H1 (cell line): ENCODE measurements around the gene RASL10A. TPM values are rescaled to one million over a fixed set of nuclear protein-coding genes. Genes with fewer than 3 reads are reported as not detected.

Experiments
- CTCF ChIA-PET: fragments of 300-600 bp; sonication (Branson Sonifier 250); formaldehyde crosslinking; loops from one replicate; lab custom pipeline; 2021; ENCODE audit not compliant: partially characterized antibody; lab: Charles Lee
- POLR2A ChIA-PET: fragments of 300-600 bp; sonication (Branson Sonifier 250); formaldehyde crosslinking; loops from one replicate; lab custom pipeline; 2021; ENCODE audit warnings: inconsistent platforms; ENCODE audit not compliant: partially characterized antibody; lab: Charles Lee
- DNase-seq, 2 experiments: peaks; one replicate each; pipeline versions ENCODE4 v3.0.0 to v3.0.0-alpha.2; 2010 to 2022; ENCODE audit warnings: low spot score in 2 of 2, low read depth in 1 of 2, mixed read lengths in 1 of 2
- FAIRE-seq: peaks from 2 replicates; lab custom pipeline; 2011; peaks lifted over from hg19 to GRCh38; lab: Jason Lieb, UNC
- H2AFZ ChIP-seq: 2 replicates; pipeline ENCODE4 v1.8.1; 2012; ENCODE audit warnings: low read length, inconsistent platforms
- H2AK5ac ChIP-seq: 2 replicates; pipeline ENCODE4 v1.6.1; 2013; ENCODE audit warnings: low read depth, low read length
- H2BK120ac ChIP-seq: replicated peaks from 2 replicates; pipeline ENCODE3; 2013; ENCODE audit warnings: low read depth, low read length, inconsistent platforms
- H2BK12ac ChIP-seq: 2 replicates; pipeline ENCODE4 v1.6.1; 2013; ENCODE audit warnings: low read depth, low read length
- H2BK15ac ChIP-seq: 2 replicates; pipeline ENCODE4 v1.6.1; 2013; ENCODE audit warnings: low read length
- H2BK20ac ChIP-seq: 2 replicates; pipeline ENCODE4 v1.6.1; 2013; ENCODE audit warnings: low read length
- H2BK5ac ChIP-seq: 2 replicates; pipeline ENCODE4 v1.6.1; 2013; ENCODE audit warnings: low read depth, low read length
- H3K14ac ChIP-seq: 2 replicates; pipeline ENCODE4 v1.6.1; 2013; ENCODE audit warnings: inconsistent platforms; ENCODE audit not compliant: insufficient read length
- H3K18ac ChIP-seq: 2 replicates; pipeline ENCODE4 v1.6.1; 2013; ENCODE audit warnings: low read length; ENCODE audit errors: extremely low read depth
- H3K23ac ChIP-seq: 2 replicates; pipeline ENCODE4 v1.6.1; 2013; ENCODE audit warnings: inconsistent platforms; ENCODE audit not compliant: insufficient read length
- H3K23me2 ChIP-seq: 2 replicates; pipeline ENCODE4 v1.6.1; 2013; ENCODE audit warnings: low read depth, low read length
- H3K27ac ChIP-seq: 2 replicates; pipeline ENCODE4 v1.6.1; 2011; ENCODE audit warnings: low read depth, low read length, inconsistent platforms
- H3K27me3 ChIP-seq, 4 experiments: replicated peaks in 1 of 4; 1 replicate in 1 of 4; 2 replicates in 3 of 4; pipeline versions ENCODE4 v1.6.1 to v1.8.1; 2011 to 2013; ENCODE audit warnings: low read length in 3 of 4, mild to moderate bottlenecking in 3 of 4, inconsistent platforms in 2 of 4, mixed read lengths in 2 of 4, moderate library complexity in 1 of 4; ENCODE audit not compliant: control insufficient read depth in 3 of 4, insufficient read depth in 3 of 4; ENCODE audit errors: extremely low read depth in 1 of 4
- H3K36me3 ChIP-seq, 4 experiments: 2 replicates each; pipeline versions ENCODE4 v1.6.1 to v1.8.1; 2011 to 2013; ENCODE audit warnings: mild to moderate bottlenecking in 4 of 4, low read length in 3 of 4, moderate library complexity in 2 of 4, control low read depth in 1 of 4, inconsistent platforms in 1 of 4; ENCODE audit not compliant: insufficient read depth in 4 of 4, control insufficient read depth in 2 of 4
- H3K4ac ChIP-seq: replicated peaks from 2 replicates; pipeline ENCODE3; 2013; ENCODE audit warnings: low read length, low read depth, mixed read lengths, inconsistent platforms; ENCODE audit not compliant: insufficient read length
- H3K4me1 ChIP-seq, 4 experiments: replicated peaks in 1 of 4; 1 replicate in 1 of 4; 2 replicates in 3 of 4; pipeline versions ENCODE4 v1.6.1 to v1.8.1; 2011 to 2013; ENCODE audit warnings: low read length in 3 of 4, inconsistent platforms in 2 of 4, mixed read lengths in 1 of 4; ENCODE audit not compliant: insufficient read depth in 4 of 4, control insufficient read depth in 3 of 4
- H3K4me2 ChIP-seq, 2 experiments: 2 replicates each; pipeline versions ENCODE4 v1.6.1 to v1.8.1; 2011 to 2013; ENCODE audit warnings: low read depth in 2 of 2, low read length in 2 of 2, control low read depth in 1 of 2, inconsistent platforms in 1 of 2, mild to moderate bottlenecking in 1 of 2; ENCODE audit not compliant: insufficient read depth in 1 of 2
- H3K4me3 ChIP-seq, 4 experiments: fragments of 200-600, 300-600 bp in 1 of 4; sonication (generic), shearing (Covaris generic), sonication (Bioruptor Twin) in 1 of 4; 2 replicates each; pipeline versions ENCODE4 v1.5.1 to v1.8.1; 2011 to 2016; ENCODE audit warnings: low read length in 4 of 4, low read depth in 3 of 4, control low read depth in 2 of 4, inconsistent platforms in 2 of 4, mild to moderate bottlenecking in 2 of 4, mixed read lengths in 1 of 4, moderate library complexity in 1 of 4; ENCODE audit not compliant: insufficient read depth in 2 of 4; ENCODE audit errors: extremely low read depth in 1 of 4
- H3K56ac ChIP-seq: replicated peaks from 2 replicates; pipeline ENCODE3; 2013; ENCODE audit warnings: low read depth, mild to moderate bottlenecking, mixed read lengths, low read length, inconsistent platforms; ENCODE audit not compliant: insufficient read length
- H3K79me1 ChIP-seq: 2 replicates; pipeline ENCODE4 v1.6.1; 2013; ENCODE audit warnings: low read depth, low read length, control low read depth
- H3K79me2 ChIP-seq, 2 experiments: 2 replicates each; pipeline versions ENCODE4 v1.6.1 to v1.8.1; 2012 to 2013; ENCODE audit warnings: low read length in 2 of 2, mild to moderate bottlenecking in 2 of 2, inconsistent platforms in 1 of 2; ENCODE audit not compliant: insufficient read depth in 2 of 2, control insufficient read depth in 1 of 2
- H3K9ac ChIP-seq, 4 experiments: replicated peaks in 1 of 4; 1 replicate in 1 of 4; 2 replicates in 3 of 4; pipeline versions ENCODE4 v1.6.1 to v1.8.1; 2011 to 2013; ENCODE audit warnings: low read depth in 3 of 4, low read length in 3 of 4, control low read depth in 2 of 4, mild to moderate bottlenecking in 2 of 4, moderate library complexity in 2 of 4, inconsistent platforms in 1 of 4; ENCODE audit errors: extremely low read depth in 1 of 4
- H3K9me3 ChIP-seq, 2 experiments: 2 replicates each; pipeline versions ENCODE4 v1.6.1 to v1.8.1; 2012 to 2013; ENCODE audit warnings: mild to moderate bottlenecking in 2 of 2, moderate library complexity in 2 of 2, control low read depth in 1 of 2, inconsistent platforms in 1 of 2, low read depth in 1 of 2, low read length in 1 of 2, mixed read lengths in 1 of 2; ENCODE audit not compliant: insufficient read depth in 2 of 2
- H4K20me1 ChIP-seq, 2 experiments: replicated peaks in 1 of 2; 2 replicates each; pipeline versions ENCODE3 to v1.8.1; 2011 to 2013; ENCODE audit warnings: inconsistent platforms in 2 of 2, low read length in 2 of 2, mild to moderate bottlenecking in 1 of 2; ENCODE audit not compliant: insufficient read depth in 2 of 2, control insufficient read depth in 1 of 2
- H4K5ac ChIP-seq: 2 replicates; pipeline ENCODE4 v1.6.1; 2013; ENCODE audit warnings: low read length, low read depth, mixed read lengths, inconsistent platforms; ENCODE audit not compliant: insufficient read length
- H4K8ac ChIP-seq: 2 replicates; pipeline ENCODE4 v1.8.0; 2013; ENCODE audit warnings: mild to moderate bottlenecking, moderate library complexity, low read length, inconsistent platforms; ENCODE audit not compliant: insufficient read depth; ENCODE audit errors: extremely low read depth
- H4K91ac ChIP-seq: replicated peaks from 2 replicates; pipeline ENCODE3; 2013; ENCODE audit warnings: low read length, mixed read lengths, inconsistent platforms; ENCODE audit not compliant: insufficient read length
- CBX5 ChIP-seq: fragments of 300-800, 300-1000 bp; sonication (generic); IDR thresholded peaks from 2 replicates; pipeline ENCODE4 v1.7.1; 2016; ENCODE audit warnings: antibody characterized with exemption, low read length, low read depth
- CBX8 ChIP-seq: fragments of 300-800, 300-1000 bp; sonication (generic); IDR thresholded peaks from 2 replicates; pipeline ENCODE4 v1.7.1; 2016; ENCODE audit warnings: low read depth, low read length, borderline replicate concordance
- EZH2 ChIP-seq: fragments of 200-600 bp; sonication (generic); IDR thresholded peaks from 2 replicates; pipeline ENCODE4 v1.7.1; 2012; ENCODE audit warnings: low read depth, mild to moderate bottlenecking, moderate library complexity, low read length, inconsistent platforms; ENCODE audit not compliant: severe bottlenecking
- KDM1A ChIP-seq: fragments of 200-600, 300-600 bp; sonication (generic); IDR thresholded peaks from 2 replicates; pipeline ENCODE4 v1.7.1; 2016; ENCODE audit warnings: mild to moderate bottlenecking, low read length, borderline replicate concordance
- POLR2AphosphoS5 ChIP-seq: IDR thresholded peaks from 2 replicates; pipeline ENCODE4 v1.6.1; 2011; ENCODE audit warnings: low read depth, low read length
- RAD21 ChIP-seq, 2 experiments: IDR thresholded peaks in 1 of 2; conservative IDR thresholded peaks in 1 of 2; 2 replicates each; pipeline ENCODE4 v1.6.1; 2011; ENCODE audit warnings: low read depth in 2 of 2, low read length in 2 of 2, improper control_type of control experiment in 1 of 2, inconsistent platforms in 1 of 2, mild to moderate bottlenecking in 1 of 2, moderate library complexity in 1 of 2
- RFX5 ChIP-seq: IDR thresholded peaks from 2 replicates; pipeline ENCODE4 v1.6.1; 2011; ENCODE audit warnings: low read depth, low read length, improper control_type of control experiment, borderline replicate concordance
- RNF2 ChIP-seq: fragments of 200-900, 300-1000 bp; sonication (generic); IDR thresholded peaks from 2 replicates; pipeline ENCODE4 v1.7.1; 2016; ENCODE audit warnings: borderline replicate concordance, low read depth, mild to moderate bottlenecking, antibody characterized with exemption, low read length; ENCODE audit not compliant: poor library complexity, severe bottlenecking; ENCODE audit errors: missing control alignments
- SAP30 ChIP-seq: fragments of 300-600 bp; sonication (generic); IDR thresholded peaks from 2 replicates; pipeline ENCODE4 v1.7.1; 2012; ENCODE audit warnings: low read length, moderate library complexity, mild to moderate bottlenecking, inconsistent platforms; ENCODE audit not compliant: insufficient read depth, insufficient replicate concordance
- SIX5 ChIP-seq: IDR thresholded peaks from 2 replicates; pipeline ENCODE4 v1.6.1; 2011; ENCODE audit warnings: mild to moderate bottlenecking, low read depth, low read length
- TBP ChIP-seq: IDR thresholded peaks from 2 replicates; pipeline ENCODE4 v1.6.1; 2011; ENCODE audit warnings: low read depth, low read length, improper control_type of control experiment
- TEAD4 ChIP-seq: IDR thresholded peaks from 2 replicates; pipeline ENCODE4 v1.6.1; 2012; ENCODE audit warnings: low read depth, low read length, inconsistent platforms, mixed read lengths
- WGBS, 2 experiments: shearing (Covaris generic) in 1 of 2; methylation state at CpG; one replicate each; pipeline versions ENCODE4 v1.1.6 to v1.1.7; 2013 to 2015; ENCODE audit warnings: low lambda C conversion rate in 2 of 2, mixed read lengths in 2 of 2, inconsistent platforms in 1 of 2, low coverage in 1 of 2, missing lambda C conversion rate in 1 of 2; ENCODE audit not compliant: insufficient replicate concordance in 2 of 2, insufficient coverage in 1 of 2, insufficient read length in 1 of 2; ENCODE audit errors: extremely low coverage in 1 of 2, missing lambda C conversion rate in 1 of 2; 5-methylcytosine and 5-hydroxymethylcytosine counted together
- polyA plus RNA-seq, 7 experiments: library from polyadenylated mRNA; depleted of rRNA in 3 of 7; stranded (reverse) in 5 of 7; unstranded in 2 of 7; fragments of >200 nt in 5 of 7; fragments of 200-250 nt in 2 of 7; gene quantifications; 1 replicate in 5 of 7; 2 replicates in 1 of 7; 4 replicates in 1 of 7; pipeline versions ENCODE4 v1.2.1 to v1.2.3, GENCODE V29; 2011 to 2013; ENCODE audit warnings: missing spikeins in 2 of 7, mixed read lengths in 2 of 7
- total RNA-seq: library from RNA; stranded (reverse); fragmentation: NEBNext Ultra II Directional; extraction: Animal tissue kit (Norgen Biotek cat#: 25700); gene quantifications from 2 replicates; pipeline ENCODE4 v1.2.1, GENCODE V29; 2021

RASL10A gene
- total and polyA plus RNA-seq, 2 of the 8 experiments (the other 6 are each of a cell fraction or from before 2014, with no cell fraction given) = 1.1 to 1.5 TPM

DNA sequence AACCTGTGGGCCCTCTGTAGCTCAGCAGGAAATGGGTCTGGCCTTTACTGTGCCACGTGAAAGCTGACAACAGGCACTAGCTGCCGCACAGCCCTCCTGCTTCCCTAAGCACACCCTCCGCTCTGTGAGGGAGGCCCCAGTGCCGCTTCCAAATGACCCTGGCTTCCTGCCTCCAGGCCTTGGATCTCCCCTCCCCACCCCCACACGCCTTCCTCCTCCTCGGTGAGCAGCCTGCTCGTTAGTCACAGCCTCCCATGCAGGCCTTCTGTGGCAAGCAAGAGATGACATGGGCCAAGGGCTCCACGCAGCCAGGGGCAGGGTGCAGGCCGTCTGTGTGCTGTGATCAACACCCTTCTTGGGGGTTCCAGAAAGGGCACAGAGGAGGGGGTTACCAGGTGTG is 15.3 kb upstream of the RASL10A start:
- no peaks in the 10 kb centered on the region for H3K27me3 ChIP-seq
- no peak overlapping the region for H3K4me2 ChIP-seq
- no peak overlapping the region for H2AFZ ChIP-seq
- H3K27ac ChIP-seq = no peak overlapping the region
- no peak overlapping the region for H3K4ac ChIP-seq
- no peak overlapping the region for H3K23ac ChIP-seq
- H3K9me3 ChIP-seq = no peaks in the 10 kb centered on the region
- 86% methylated on average over 9 of the region's 9 CpGs; no CpG with 5 or more reads in 1 of the 2 experiments for WGBS, 2 experiments
- H3K4me3 ChIP-seq = no peak overlapping the region
- H2BK120ac ChIP-seq = no peak overlapping the region
- H3K23me2 ChIP-seq = no peaks in the 10 kb centered on the region
- H2BK5ac ChIP-seq = peak overlapping the region; percentile 20; the same call in 1 of the 2 replicates
- DNase-seq (no peak), FAIRE-seq (no peak)
- no peak overlapping the region for H4K91ac ChIP-seq
- H3K36me3 ChIP-seq = peaks cover 4 to 13% (median 11%) of the 10 kb centered on the region in 4 experiments; a peak in 7 of 8 replicates
- no peak overlapping the region for H2BK15ac ChIP-seq
- H3K56ac ChIP-seq = no peak overlapping the region
- H3K4me1 ChIP-seq = no peaks in the 10 kb centered on the region; a peak in 1 of 7 replicates
- no peak overlapping the region for H2AK5ac ChIP-seq
- no peak overlapping the region for H4K5ac ChIP-seq
- peaks cover 3 to 6% of the 10 kb centered on the region in 2 experiments for H4K20me1 ChIP-seq
- H3K79me2 ChIP-seq = no peaks in the 10 kb centered on the region
- H3K79me1 ChIP-seq = no peaks in the 10 kb centered on the region
- no peak overlapping the region; the same call in 1 of the 2 replicates for H3K18ac ChIP-seq
- H3K14ac ChIP-seq = no peak overlapping the region
- CTCF ChIA-PET = interaction anchor here (1.2 kb wide), 2 partner anchors 20 to 23 kb away, joined by 3 to 4 read pairs; no protein-coding TSS in a partner anchor
- no peak overlapping the region; the same call in 1 of the 2 replicates for H4K8ac ChIP-seq
- H3K9ac ChIP-seq = no peak overlapping the region
- POLR2A ChIA-PET = interaction anchor here (1.2 kb wide), 1 partner anchor 46 kb away, joined by 3 read pairs; no protein-coding TSS in a partner anchor
- no peak overlapping the region for H2BK12ac ChIP-seq
- H2BK20ac ChIP-seq = no peak overlapping the region
- TF ChIP-seq SAP30 (no peak), POLR2AphosphoS5 (no peak), RFX5 (no peak), RNF2 (no peak), TBP (no peak), CBX8 (no peak), CBX5 (no peak), RAD21 (IDR thresholded peaks at IDR 0.05 in 1 of 2, conservative IDR thresholded peaks at IDR 0.05 in 1 of 2; ENCODE audit: low read depth in 2 of 2, low read length in 2 of 2) (no peak), KDM1A (no peak), SIX5 (no peak), EZH2 (no peak), TEAD4 (no peak)
